Stimulated activated CD4-positive, alpha-beta T cell treated with anti-CD3 and anti-CD28 coated beads, Interleukin-4, amount 100 ng/mL, for 48 hours (primary cell): ENCODE measurements around the gene CACYBP.

ENCODE experiments used
- DNase-seq, 2 donors: peaks; one replicate each; pipeline ENCODE4 v3.0.0-alpha.2; 2020; ENCODE audit warnings: low read depth in 2 of 2

Gene CACYBP

GRCh38 chr1:174971902-174972301, 27.8 kb upstream of the CACYBP start:
- DNase-seq, result no peak

GRCh38 chr1:174974711-174975119, 25.0 kb upstream of the CACYBP start:
- no peak for DNase-seq

GRCh38 chr1:174975764-174976163, 24.0 kb upstream of the CACYBP start:
- no peak for DNase-seq

- DNase-seq, result no peak
Measured at GRCh38 chr1:174976436-174977108, 23.2 kb upstream of the CACYBP start.

GRCh38 chr1:174982971-174983689, 16.6 kb upstream of the CACYBP start:
- no peak for DNase-seq

GRCh38 chr1:174984952-174985351, 14.8 kb upstream of the CACYBP start:
- no peak for DNase-seq

- no peak for DNase-seq
Measured at GRCh38 chr1:174988539-174988938, 11.2 kb upstream of the CACYBP start.

- no peak for DNase-seq
Measured at GRCh38 chr1:174988986-174989385, 10.8 kb upstream of the CACYBP start.

GRCh38 chr1:174989536-174990220, 10.1 kb upstream of the CACYBP start:
- DNase-seq, result no peak

GRCh38 chr1:174990382-174990999, 9.3 kb upstream of the CACYBP start:
- no peak for DNase-seq

GRCh38 chr1:174991473-174991872, 8.3 kb upstream of the CACYBP start:
- DNase-seq, result no peak

GRCh38 chr1:174995121-174995520, 4.6 kb upstream of the CACYBP start:
- no peak for DNase-seq

- no peak for DNase-seq
Measured at GRCh38 chr1:174995916-174996315, 3.8 kb upstream of the CACYBP start.

- DNase-seq, result no peak
Measured at GRCh38 chr1:174996476-174996875, 3.3 kb upstream of the CACYBP start.

GRCh38 chr1:174997041-174997440, 2.7 kb upstream of the CACYBP start:
- no peak for DNase-seq

- no peak for DNase-seq
Measured at GRCh38 chr1:174998569-174999215, 1.1 kb upstream of the CACYBP start.

- DNase-seq, result peak; percentile 94 to 95
Measured at GRCh38 chr1:174999216-174999935, 371 bp upstream of the CACYBP start.

- DNase-seq, result no peak
Measured at GRCh38 chr1:175000697-175001187, 995 bp downstream of the CACYBP start.

GRCh38 chr1:175002910-175003517, 3.3 kb downstream of the CACYBP start:
- no peak for DNase-seq

GRCh38 chr1:175003521-175003920, 3.8 kb downstream of the CACYBP start:
- no peak for DNase-seq
